ENCODE data around the gene DNMT1.
A peak's percentile ranks its signal among the peaks of the same experiment; 100 is the strongest.

Gene DNMT1

GRCh38 chr19:10087296-10088061 is 107.3 kb downstream of the DNMT1 start:
- no peaks in the 10 kb centered on the region for H3K27me3 ChIP-seq (ENCODE audit: insufficient read depth, low read length, poor library complexity)
- no peak overlapping the region for H3K27ac ChIP-seq (ENCODE audit: low read depth, low read length)
- no peak overlapping the region for H3K4me2 ChIP-seq (ENCODE audit: low read length)
- H3K4ac ChIP-seq (ENCODE audit: low read depth, low read length): no peak overlapping the region
- no peaks in the 10 kb centered on the region for H3K4me1 ChIP-seq (ENCODE audit: control insufficient read depth, low read depth, low read length)
- DNase-seq: no peak
- H3K9ac ChIP-seq (ENCODE audit: low read length): no peak overlapping the region
- no peak overlapping the region for H2BK120ac ChIP-seq (ENCODE audit: low read depth, low read length)
- no peak overlapping the region for H3K23ac ChIP-seq (ENCODE audit: low read length)
- H3K79me1 ChIP-seq (ENCODE audit: low read length): no peaks in the 10 kb centered on the region
- no peak overlapping the region for H2BK15ac ChIP-seq (replicated peaks; ENCODE audit: low read depth)
- H4K5ac ChIP-seq (ENCODE audit: low read length): no peak overlapping the region
- H2AK5ac ChIP-seq (ENCODE audit: low read length): no peak overlapping the region
- H4K8ac ChIP-seq (ENCODE audit: low read depth, low read length): no peak overlapping the region
- H3K79me2 ChIP-seq (ENCODE audit: control insufficient read depth, insufficient read depth, low read length): no peaks in the 10 kb centered on the region
- H3K36me3 ChIP-seq (ENCODE audit: control insufficient read depth, insufficient read depth, low read length): no peaks in the 10 kb centered on the region
- no peak overlapping the region for H3K18ac ChIP-seq (ENCODE audit: low read length)
- no peak overlapping the region for H2BK5ac ChIP-seq (ENCODE audit: low read length)
- no CpG with 5 or more reads among the region's 18 CpGs for WGBS (ENCODE audit: extremely low coverage, insufficient coverage, low lambda C conversion rate)
- H3K4me3 ChIP-seq (ENCODE audit: low read length): no peak overlapping the region
- no peak overlapping the region for H3K56ac ChIP-seq (ENCODE audit: low read length)

- Histone ChIP-seq H3K79me2 (ENCODE audit: control insufficient read depth, insufficient read depth, low read length) (no peaks in the 10 kb centered on the region), H3K4me1 (ENCODE audit: control insufficient read depth, low read depth, low read length) (no peaks in the 10 kb centered on the region), H3K56ac (ENCODE audit: low read length) (peak overlapping the region; percentile 78), H2BK120ac (ENCODE audit: low read depth, low read length) (no peak overlapping the region), H3K79me1 (ENCODE audit: low read length) (no peaks in the 10 kb centered on the region), H3K27ac (ENCODE audit: low read depth, low read length) (no peak overlapping the region), H4K5ac (ENCODE audit: low read length) (no peak overlapping the region), H2BK15ac (replicated peaks; ENCODE audit: low read depth) (no peak overlapping the region), H3K9ac (ENCODE audit: low read length) (peak overlapping the region; percentile 65), H3K18ac (ENCODE audit: low read length) (no peak overlapping the region), H3K4ac (ENCODE audit: low read depth, low read length) (no peak overlapping the region), H3K27me3 (ENCODE audit: insufficient read depth, low read length, poor library complexity) (no peaks in the 10 kb centered on the region), H3K23ac (ENCODE audit: low read length) (no peak overlapping the region), H4K8ac (ENCODE audit: low read depth, low read length) (peak overlapping the region; percentile 28), H2AK5ac (ENCODE audit: low read length) (no peak overlapping the region), H3K36me3 (ENCODE audit: control insufficient read depth, insufficient read depth, low read length) (no peaks in the 10 kb centered on the region), H3K4me3 (ENCODE audit: low read length) (peak overlapping the region; percentile 48), H3K4me2 (ENCODE audit: low read length) (peak overlapping the region; percentile 81), H2BK5ac (ENCODE audit: low read length) (no peak overlapping the region)
- WGBS (ENCODE audit: extremely low coverage, insufficient coverage, low lambda C conversion rate): no CpG with 5 or more reads among the region's 43 CpGs
- no peak for DNase-seq
Measured at GRCh38 chr19:10086591-10087192, 108.1 kb downstream of the DNMT1 start.

GRCh38 chr19:10085641-10086590 is 108.8 kb downstream of the DNMT1 start, which contains the start of gene SHFL:
SHFL (plus strand) TSS chr19:10086317; CDS start chr19:10086428, 111 bp downstream.
- no peak within 1 kb of the TSS for H4K5ac ChIP-seq (ENCODE audit: low read length)
- no peak within 1 kb of the TSS for H2BK15ac ChIP-seq (replicated peaks; ENCODE audit: low read depth)
- no peaks in the 10 kb centered on the region for H3K27me3 ChIP-seq (ENCODE audit: insufficient read depth, low read length, poor library complexity)
- no peak within 1 kb of the TSS for H3K4ac ChIP-seq (ENCODE audit: low read depth, low read length)
- no peaks in the 10 kb centered on the region for H3K79me1 ChIP-seq (ENCODE audit: low read length)
- H3K27ac ChIP-seq (ENCODE audit: low read depth, low read length): no peak within 1 kb of the TSS
- peak within 1 kb of the TSS; percentile 28 for H4K8ac ChIP-seq (ENCODE audit: low read depth, low read length)
- no peaks in the 10 kb centered on the region for H3K36me3 ChIP-seq (ENCODE audit: control insufficient read depth, insufficient read depth, low read length)
- peak within 1 kb of the TSS; percentile 78 for H3K56ac ChIP-seq (ENCODE audit: low read length)
- H2BK120ac ChIP-seq (ENCODE audit: low read depth, low read length): no peak within 1 kb of the TSS
- peak within 1 kb of the TSS; percentile 81 for H3K4me2 ChIP-seq (ENCODE audit: low read length)
- H3K18ac ChIP-seq (ENCODE audit: low read length): peak within 1 kb of the TSS; percentile 15
- no peak within 1 kb of the TSS for H3K23ac ChIP-seq (ENCODE audit: low read length)
- no CpG with 5 or more reads among the region's 81 CpGs for WGBS (ENCODE audit: extremely low coverage, insufficient coverage, low lambda C conversion rate)
- H3K4me1 ChIP-seq (ENCODE audit: control insufficient read depth, low read depth, low read length): no peaks in the 10 kb centered on the region
- DNase-seq: no peak
- no peak within 1 kb of the TSS for H2BK5ac ChIP-seq (ENCODE audit: low read length)
- no peak within 1 kb of the TSS for H2AK5ac ChIP-seq (ENCODE audit: low read length)
- peak within 1 kb of the TSS; percentile 48 for H3K4me3 ChIP-seq (ENCODE audit: low read length)
- H3K79me2 ChIP-seq (ENCODE audit: control insufficient read depth, insufficient read depth, low read length): no peaks in the 10 kb centered on the region
- peak within 1 kb of the TSS; percentile 65 for H3K9ac ChIP-seq (ENCODE audit: low read length)

- Histone ChIP-seq H3K4me2 (ENCODE audit: low read length) (no peak overlapping the region), H3K56ac (ENCODE audit: low read length) (no peak overlapping the region), H2BK15ac (replicated peaks; ENCODE audit: low read depth) (no peak overlapping the region), H3K36me3 (ENCODE audit: control insufficient read depth, insufficient read depth, low read length) (no peaks in the 10 kb centered on the region), H3K18ac (ENCODE audit: low read length) (no peak overlapping the region), H4K8ac (ENCODE audit: low read depth, low read length) (no peak overlapping the region), H3K23ac (ENCODE audit: low read length) (no peak overlapping the region), H3K79me2 (ENCODE audit: control insufficient read depth, insufficient read depth, low read length) (no peaks in the 10 kb centered on the region), H2BK5ac (ENCODE audit: low read length) (no peak overlapping the region), H3K4me1 (ENCODE audit: control insufficient read depth, low read depth, low read length) (no peaks in the 10 kb centered on the region), H3K4me3 (ENCODE audit: low read length) (no peak overlapping the region), H3K9ac (ENCODE audit: low read length) (no peak overlapping the region), H3K27me3 (ENCODE audit: insufficient read depth, low read length, poor library complexity) (no peaks in the 10 kb centered on the region), H2BK120ac (ENCODE audit: low read depth, low read length) (no peak overlapping the region), H3K79me1 (ENCODE audit: low read length) (no peaks in the 10 kb centered on the region), H3K4ac (ENCODE audit: low read depth, low read length) (no peak overlapping the region), H4K5ac (ENCODE audit: low read length) (no peak overlapping the region), H3K27ac (ENCODE audit: low read depth, low read length) (no peak overlapping the region), H2AK5ac (ENCODE audit: low read length) (no peak overlapping the region)
- no CpG with 5 or more reads among the region's 3 CpGs for WGBS (ENCODE audit: extremely low coverage, insufficient coverage, low lambda C conversion rate)
- no peak for DNase-seq
Measured at GRCh38 chr19:10084803-10085202, 110.0 kb downstream of the DNMT1 start.

- H4K8ac ChIP-seq (ENCODE audit: low read depth, low read length): no peak overlapping the region
- no peak overlapping the region for H2BK120ac ChIP-seq (ENCODE audit: low read depth, low read length)
- H3K79me2 ChIP-seq (ENCODE audit: control insufficient read depth, insufficient read depth, low read length): no peaks in the 10 kb centered on the region
- no peak overlapping the region for H3K4me2 ChIP-seq (ENCODE audit: low read length)
- H3K27ac ChIP-seq (ENCODE audit: low read depth, low read length): no peak overlapping the region
- H3K56ac ChIP-seq (ENCODE audit: low read length): no peak overlapping the region
- no peak overlapping the region for H2BK15ac ChIP-seq (replicated peaks; ENCODE audit: low read depth)
- no peaks in the 10 kb centered on the region for H3K27me3 ChIP-seq (ENCODE audit: insufficient read depth, low read length, poor library complexity)
- no peak overlapping the region for H4K5ac ChIP-seq (ENCODE audit: low read length)
- H3K9ac ChIP-seq (ENCODE audit: low read length): no peak overlapping the region
- H3K4me1 ChIP-seq (ENCODE audit: control insufficient read depth, low read depth, low read length): no peaks in the 10 kb centered on the region
- H3K79me1 ChIP-seq (ENCODE audit: low read length): no peaks in the 10 kb centered on the region
- H3K4me3 ChIP-seq (ENCODE audit: low read length): no peak overlapping the region
- H2AK5ac ChIP-seq (ENCODE audit: low read length): no peak overlapping the region
- DNase-seq: no peak
- H3K23ac ChIP-seq (ENCODE audit: low read length): no peak overlapping the region
- no peak overlapping the region for H3K4ac ChIP-seq (ENCODE audit: low read depth, low read length)
- no peak overlapping the region for H2BK5ac ChIP-seq (ENCODE audit: low read length)
- no CpG with 5 or more reads among the region's 9 CpGs for WGBS (ENCODE audit: extremely low coverage, insufficient coverage, low lambda C conversion rate)
- no peaks in the 10 kb centered on the region for H3K36me3 ChIP-seq (ENCODE audit: control insufficient read depth, insufficient read depth, low read length)
- H3K18ac ChIP-seq (ENCODE audit: low read length): no peak overlapping the region
Measured at GRCh38 chr19:10083911-10084310, 110.8 kb downstream of the DNMT1 start.

Measured in mesendoderm (in vitro differentiated cells).